NB4 (cell line): ENCODE data around the gene RASGEF1C.

Experiments used
- DNase-seq: peaks from one replicate; pipeline ENCODE4 v3.0.0; 2010; ENCODE audit warnings: low read depth
- H3K4me3 ChIP-seq: one replicate; pipeline ENCODE4 v1.5.1; 2011; ENCODE audit warnings: mild to moderate bottlenecking, low read depth, low read length, moderate library complexity
- MYC ChIP-seq: IDR thresholded peaks from 2 replicates; pipeline ENCODE4 v1.6.1; 2011; ENCODE audit warnings: low read depth, low read length
- POLR2A ChIP-seq: IDR thresholded peaks from 2 replicates; pipeline ENCODE4 v1.6.1; 2011; ENCODE audit warnings: mild to moderate bottlenecking; ENCODE audit not compliant: insufficient read length; ENCODE audit errors: extremely low read depth
- TF ChIP-seq, protein P1 (sequence below): IDR thresholded peaks from one replicate; pipeline ENCODE4 v1.5.1; 2012; ENCODE audit warnings: low read depth, low read length
- TF ChIP-seq, protein P2 (sequence below): IDR thresholded peaks from 2 replicates; pipeline ENCODE4 v1.6.1; 2011; ENCODE audit warnings: low read depth, low read length

The RASGEF1C gene

DNA sequence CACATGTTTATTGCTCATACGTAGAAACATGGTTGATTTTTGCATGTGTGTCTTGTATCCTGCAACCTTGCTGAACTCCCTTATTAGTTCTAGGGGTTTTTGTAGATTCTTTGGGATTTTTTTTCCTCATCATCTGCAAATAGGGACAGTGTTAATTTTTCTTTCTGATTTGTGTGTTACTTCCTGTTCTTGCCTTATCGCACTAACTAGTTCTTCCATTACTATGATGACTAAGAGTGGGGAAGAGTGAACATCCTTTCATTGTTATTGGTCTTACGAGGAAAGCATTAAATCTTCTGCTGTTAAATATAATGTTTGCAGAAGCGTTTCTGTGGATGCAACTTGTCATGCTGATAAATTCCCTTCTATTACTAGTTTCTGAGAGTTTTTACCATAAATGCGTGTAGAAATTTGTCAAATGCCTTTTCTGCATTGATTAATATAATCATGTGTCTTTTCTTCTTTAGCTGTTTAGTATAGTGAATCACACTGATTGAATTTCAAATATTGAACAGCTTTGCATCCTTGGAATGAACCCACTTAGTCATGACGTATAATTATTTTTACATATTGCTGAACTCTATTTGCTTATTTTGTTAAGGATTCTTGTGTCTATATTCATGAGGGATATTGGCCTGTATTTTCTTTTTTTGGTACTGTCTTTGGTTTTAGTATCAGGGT is 105.4 kb downstream of the RASGEF1C start:
- no peak for DNase-seq
- TF ChIP-seq, protein P1, sequence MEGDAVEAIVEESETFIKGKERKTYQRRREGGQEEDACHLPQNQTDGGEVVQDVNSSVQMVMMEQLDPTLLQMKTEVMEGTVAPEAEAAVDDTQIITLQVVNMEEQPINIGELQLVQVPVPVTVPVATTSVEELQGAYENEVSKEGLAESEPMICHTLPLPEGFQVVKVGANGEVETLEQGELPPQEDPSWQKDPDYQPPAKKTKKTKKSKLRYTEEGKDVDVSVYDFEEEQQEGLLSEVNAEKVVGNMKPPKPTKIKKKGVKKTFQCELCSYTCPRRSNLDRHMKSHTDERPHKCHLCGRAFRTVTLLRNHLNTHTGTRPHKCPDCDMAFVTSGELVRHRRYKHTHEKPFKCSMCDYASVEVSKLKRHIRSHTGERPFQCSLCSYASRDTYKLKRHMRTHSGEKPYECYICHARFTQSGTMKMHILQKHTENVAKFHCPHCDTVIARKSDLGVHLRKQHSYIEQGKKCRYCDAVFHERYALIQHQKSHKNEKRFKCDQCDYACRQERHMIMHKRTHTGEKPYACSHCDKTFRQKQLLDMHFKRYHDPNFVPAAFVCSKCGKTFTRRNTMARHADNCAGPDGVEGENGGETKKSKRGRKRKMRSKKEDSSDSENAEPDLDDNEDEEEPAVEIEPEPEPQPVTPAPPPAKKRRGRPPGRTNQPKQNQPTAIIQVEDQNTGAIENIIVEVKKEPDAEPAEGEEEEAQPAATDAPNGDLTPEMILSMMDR = no peak
- TF ChIP-seq POLR2A (no peak), MYC (no peak)
- TF ChIP-seq, protein P2, sequence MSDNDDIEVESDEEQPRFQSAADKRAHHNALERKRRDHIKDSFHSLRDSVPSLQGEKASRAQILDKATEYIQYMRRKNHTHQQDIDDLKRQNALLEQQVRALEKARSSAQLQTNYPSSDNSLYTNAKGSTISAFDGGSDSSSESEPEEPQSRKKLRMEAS = no peak
- H3K4me3 ChIP-seq = no peak overlapping the region

DNA sequence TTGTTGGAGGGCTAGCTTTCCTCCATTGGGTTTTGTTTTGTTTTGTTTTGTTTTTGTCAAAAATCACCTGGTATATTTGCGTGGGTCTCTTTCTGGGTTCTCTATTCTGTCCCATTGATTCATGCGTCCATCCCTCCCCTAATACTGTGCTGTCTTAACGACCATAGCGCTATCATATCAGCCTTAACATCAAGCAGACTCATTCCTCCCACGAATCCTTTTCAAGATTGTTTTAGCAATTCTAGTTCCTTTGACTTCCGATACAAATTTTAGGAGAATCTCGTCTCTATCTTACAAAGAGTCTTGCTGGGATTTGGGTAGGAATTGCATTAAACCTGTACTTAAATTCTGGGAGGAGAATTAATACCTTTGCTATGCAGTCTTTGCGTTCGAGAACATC is 106.4 kb downstream of the RASGEF1C start:
- DNase-seq = no peak
- H3K4me3 ChIP-seq = no peak overlapping the region
- TF ChIP-seq, protein P2 = no peak
- TF ChIP-seq MYC (no peak), POLR2A (no peak)
- TF ChIP-seq, protein P1 = no peak

DNA sequence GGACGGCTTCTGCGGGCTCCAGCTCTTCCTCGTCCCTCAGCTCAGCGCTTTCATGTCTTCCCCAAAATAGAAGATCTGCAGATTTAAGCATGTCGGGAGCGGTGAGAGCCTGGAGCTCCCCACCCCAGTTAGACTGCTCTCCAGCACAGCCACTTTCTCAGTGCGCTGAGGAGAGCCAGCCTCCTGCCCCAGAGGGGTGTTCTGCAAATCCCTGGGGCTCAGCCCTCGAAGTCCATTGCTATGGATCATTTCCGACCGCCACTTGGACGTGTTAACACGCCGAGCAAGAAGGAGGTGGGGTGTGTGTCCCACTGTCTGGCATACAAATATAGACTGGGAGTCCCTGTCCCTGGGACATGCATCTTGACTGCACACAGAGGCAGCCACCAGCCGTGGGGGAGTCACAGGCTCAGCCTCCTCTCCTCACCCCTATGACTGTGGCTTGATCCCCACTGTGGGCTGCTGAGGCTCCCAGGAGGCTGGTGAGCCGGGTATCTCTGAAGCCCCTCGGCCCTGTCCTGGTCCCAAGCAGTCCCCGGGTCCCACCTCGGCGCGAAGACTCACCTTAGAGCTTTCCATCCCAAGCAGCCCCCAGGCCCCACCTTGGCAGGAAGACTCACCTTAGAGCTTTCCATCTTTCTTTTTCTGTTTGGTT is 107.4 kb downstream of the RASGEF1C start:
- TF ChIP-seq, protein P2 = no peak
- no peak for TF ChIP-seq MYC
- TF ChIP-seq, protein P1 = no peak
- no peak for TF ChIP-seq POLR2A
- no peak for DNase-seq
- no peak overlapping the region for H3K4me3 ChIP-seq

DNA sequence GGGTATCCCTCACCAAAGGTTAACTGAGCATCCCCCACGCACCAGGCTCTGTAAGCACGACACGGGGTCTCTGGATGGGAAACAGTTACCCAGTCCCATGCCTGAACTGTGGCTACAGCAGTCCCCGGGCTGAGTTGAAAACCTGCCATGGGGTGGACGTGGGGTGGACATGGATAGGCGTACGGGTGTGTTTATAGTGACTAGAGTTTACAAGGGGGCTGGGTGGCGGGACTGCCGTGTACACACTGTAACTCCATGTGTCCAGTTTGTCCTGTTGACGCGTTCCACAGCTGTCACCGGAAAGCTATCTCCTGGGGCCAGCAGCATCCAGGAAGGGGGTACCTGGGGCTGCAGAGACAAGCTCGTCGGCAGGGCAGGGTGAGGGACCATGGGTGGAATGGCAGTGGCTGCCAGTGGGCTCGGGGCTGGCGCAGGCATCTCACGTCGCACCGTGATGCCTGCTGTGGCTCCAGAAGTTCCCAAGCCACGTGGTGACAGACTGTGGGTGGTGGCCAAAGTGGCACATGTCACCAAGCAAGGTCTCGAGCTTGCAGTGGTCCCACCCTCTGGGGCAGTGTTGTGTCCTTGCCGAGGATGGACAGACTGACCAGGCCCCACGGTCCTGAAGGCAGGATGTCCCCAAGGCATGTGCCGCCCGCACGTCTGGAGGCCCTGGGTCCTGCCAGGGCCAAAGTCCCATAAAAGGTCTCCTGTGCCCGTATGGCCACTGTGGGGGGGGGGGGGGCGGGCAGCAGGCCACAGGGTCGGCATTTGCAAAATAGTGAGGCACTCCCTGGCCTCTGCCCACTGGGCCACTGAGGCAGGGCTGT is 108.2 kb downstream of the RASGEF1C start:
- no peak for DNase-seq
- TF ChIP-seq MYC (no peak), POLR2A (no peak)
- TF ChIP-seq, protein P1 = no peak
- TF ChIP-seq, protein P2 = no peak
- H3K4me3 ChIP-seq = no peak overlapping the region

DNA sequence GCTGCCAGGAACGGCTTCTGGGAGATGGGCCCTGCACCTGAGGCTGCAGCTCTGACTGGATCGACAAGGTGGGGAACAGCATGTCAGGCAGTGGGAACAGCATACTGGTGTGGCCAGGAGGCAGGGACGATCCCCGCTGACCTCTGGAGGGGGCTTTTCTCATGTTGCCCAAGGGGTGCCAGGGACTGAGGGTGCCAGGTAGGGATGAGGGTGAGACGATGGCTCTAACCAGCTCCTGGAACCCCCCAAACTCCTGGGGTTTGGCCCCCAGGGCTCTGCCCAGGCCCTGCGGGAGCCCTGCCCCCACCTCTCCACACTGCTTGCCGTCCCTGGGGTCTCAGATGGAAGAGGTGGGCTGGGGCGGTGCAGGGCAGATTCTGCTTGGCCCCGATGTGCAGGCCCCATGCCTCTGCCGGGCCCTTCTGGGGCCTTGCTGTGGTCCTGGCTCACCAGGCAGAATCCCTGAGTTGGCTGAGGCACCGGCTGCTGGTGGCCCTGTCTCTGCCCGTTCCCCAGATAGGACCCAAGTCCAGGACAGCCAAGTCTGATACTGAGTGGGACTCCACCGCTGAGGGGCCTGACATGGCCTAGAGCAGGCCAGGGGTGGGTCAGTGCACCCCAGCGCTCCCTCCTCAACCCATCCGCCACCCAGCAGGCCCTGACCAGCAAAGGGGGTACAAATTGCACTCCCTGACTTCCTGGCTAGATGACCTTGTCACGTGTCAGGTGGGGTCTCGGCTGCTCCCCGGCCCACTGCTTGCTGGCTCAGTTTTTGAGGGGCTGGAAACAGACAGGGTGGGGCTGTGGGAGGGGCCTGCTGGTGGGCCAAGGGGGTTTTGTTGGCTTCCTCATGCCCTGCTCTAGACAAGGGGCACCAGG is 109.0 kb downstream of the RASGEF1C start:
- H3K4me3 ChIP-seq = no peak overlapping the region
- DNase-seq = no peak
- TF ChIP-seq, protein P2 = no peak
- TF ChIP-seq MYC = no peak
- TF ChIP-seq POLR2A = no peak
- TF ChIP-seq, protein P1 = no peak
